Activated CD4-positive, alpha-beta T cell treated with anti-CD3 and anti-CD28 coated beads, Interleukin-2, amount 50 U/mL, for 48 hours (primary cell): ENCODE data around the gene LRMDA.
"Not testable (repeated sequence)": the region's sequence is repeated elsewhere in the genome, so short reads cannot be mapped to it uniquely, and the experiment has no call there.

Experiments used
- DNase-seq, 2 experiments: peaks; one replicate each; pipeline ENCODE4 v3.0.0-alpha.2; 2020

Gene LRMDA

DNA sequence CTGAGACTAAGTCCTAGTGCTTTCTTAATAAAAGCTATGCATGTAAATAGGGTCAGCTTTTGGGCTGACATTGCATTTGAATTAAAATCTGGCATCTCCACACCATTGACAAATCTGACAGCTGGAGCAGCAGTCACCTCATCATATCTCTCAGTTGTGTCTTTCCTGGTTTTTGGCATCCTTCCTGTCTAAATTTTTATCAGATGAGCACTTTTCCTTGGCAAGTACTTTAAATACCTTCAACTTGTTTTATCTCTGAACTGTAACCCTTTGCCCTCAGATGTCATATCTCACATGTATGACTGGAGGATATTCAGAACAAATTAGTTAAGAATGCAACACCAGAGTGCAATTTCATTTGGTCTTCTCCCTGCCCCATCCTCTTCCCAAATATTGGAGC, 1066.2 kb downstream of the LRMDA start:
- no peak for DNase-seq

DNA sequence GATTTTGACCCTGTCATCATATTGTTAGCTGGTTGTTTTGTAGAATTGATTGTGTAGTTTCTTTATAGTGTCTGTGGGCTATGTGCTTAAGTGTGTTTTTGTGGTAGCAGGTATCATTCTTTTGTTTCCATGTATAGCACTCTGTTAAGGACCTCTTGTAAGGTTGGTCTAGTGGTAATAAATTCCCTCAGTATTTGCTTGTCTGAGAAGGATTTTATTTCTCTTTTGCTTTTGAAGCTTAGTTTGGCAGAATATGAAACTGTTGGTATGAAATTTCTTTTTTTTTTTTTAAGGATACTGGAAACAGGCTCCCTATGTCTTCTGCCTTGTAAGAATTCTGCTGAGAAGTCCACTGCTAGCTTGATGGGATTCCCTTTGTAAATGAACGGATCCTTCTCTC, 1073.4 kb downstream of the LRMDA start:
- no peak for DNase-seq

DNA sequence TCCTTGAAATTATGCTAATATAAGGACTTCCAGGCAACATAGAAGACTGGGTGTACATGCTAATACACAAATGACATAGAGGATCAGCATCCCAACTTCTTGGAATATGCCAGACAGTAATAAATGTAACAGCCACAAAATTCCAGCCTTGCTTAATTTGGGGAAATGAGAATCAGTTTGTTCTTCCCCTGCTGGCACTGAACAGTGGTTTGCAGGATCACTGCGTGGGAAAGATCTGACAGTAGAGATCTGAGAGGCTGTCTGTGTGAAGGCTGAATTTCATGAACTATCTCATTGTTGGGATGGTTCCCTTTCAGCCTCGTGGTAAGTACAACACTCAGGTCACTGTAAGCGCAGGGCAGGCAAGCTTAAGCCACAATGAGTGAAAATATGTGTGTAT, 1078.0 kb downstream of the LRMDA start:
- no peak for DNase-seq

DNA sequence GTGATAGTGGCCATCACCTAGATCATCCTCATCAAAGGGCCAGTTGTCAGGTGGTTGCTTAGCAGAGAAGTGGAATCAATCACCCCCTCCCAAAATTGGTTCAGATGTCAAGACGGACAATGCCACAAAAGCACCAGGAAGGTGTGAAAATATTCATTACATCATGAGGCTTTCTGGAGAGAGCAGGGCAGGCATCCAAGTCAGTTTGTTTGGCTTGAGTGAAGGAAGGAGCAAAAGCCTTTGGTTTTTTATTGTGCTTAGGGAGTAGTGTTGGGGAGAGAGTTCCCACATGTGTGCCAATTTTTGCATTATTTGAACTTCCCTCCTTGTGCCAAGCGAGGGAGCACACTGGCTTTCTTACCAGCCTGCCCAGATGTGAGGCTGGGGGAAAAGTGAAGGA, 1082.9 kb downstream of the LRMDA start:
- no peak for DNase-seq

DNA sequence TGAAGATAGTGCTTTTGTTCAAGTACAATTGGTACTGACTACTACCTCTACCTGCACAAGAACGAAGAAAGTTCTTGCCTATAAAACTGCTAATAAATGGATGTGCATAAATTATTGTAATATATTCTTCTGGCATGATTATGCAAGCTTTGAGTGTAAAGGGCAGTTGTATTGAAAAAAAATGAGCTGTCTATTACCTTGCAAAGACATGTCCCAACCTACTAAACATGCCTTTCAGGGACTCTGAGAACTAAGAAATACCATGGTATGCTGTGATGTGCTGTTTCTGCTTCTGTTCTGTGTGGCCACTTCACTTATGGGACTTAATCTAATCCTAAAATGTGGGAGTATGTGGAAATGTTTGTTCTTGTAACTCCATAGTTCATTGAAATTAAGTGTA, 1083.4 kb downstream of the LRMDA start:
- DNase-seq: no peak

- no peak for DNase-seq
These were observed 1091.1 kb downstream of the LRMDA start for GRCh38 chr10:76522547-76522946.

- DNase-seq: no peak
These were observed 1091.8 kb downstream of the LRMDA start for GRCh38 chr10:76523246-76523645.

- no peak for DNase-seq
These were observed 1092.4 kb downstream of the LRMDA start for GRCh38 chr10:76523791-76524351.

- not testable (repeated sequence) for DNase-seq
These were observed 1095.4 kb downstream of the LRMDA start for GRCh38 chr10:76526833-76527232.

DNA sequence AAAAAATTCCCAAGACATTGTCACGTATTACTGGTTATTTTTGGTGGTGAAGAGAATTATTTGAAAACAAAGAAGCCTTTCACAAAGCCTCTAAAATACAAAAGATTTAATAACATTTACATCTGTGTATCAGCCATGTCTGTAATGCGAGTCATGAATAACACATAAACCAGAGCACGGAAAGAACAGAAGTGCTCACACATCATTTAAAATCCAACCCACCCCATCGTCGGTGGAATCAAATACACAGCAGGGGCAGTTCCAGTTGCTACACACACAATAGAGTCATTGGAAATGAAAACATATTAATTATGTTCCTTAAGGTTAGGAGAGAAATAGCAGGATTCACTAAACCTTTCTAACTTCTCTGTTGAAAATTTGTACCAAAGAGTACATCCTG, 1108.9 kb downstream of the LRMDA start:
- no peak for DNase-seq

GRCh38 chr10:76540786-76541185, 1109.4 kb downstream of the LRMDA start:
- DNase-seq: no peak

GRCh38 chr10:76541852-76542251, 1110.4 kb downstream of the LRMDA start:
- no peak for DNase-seq

DNA sequence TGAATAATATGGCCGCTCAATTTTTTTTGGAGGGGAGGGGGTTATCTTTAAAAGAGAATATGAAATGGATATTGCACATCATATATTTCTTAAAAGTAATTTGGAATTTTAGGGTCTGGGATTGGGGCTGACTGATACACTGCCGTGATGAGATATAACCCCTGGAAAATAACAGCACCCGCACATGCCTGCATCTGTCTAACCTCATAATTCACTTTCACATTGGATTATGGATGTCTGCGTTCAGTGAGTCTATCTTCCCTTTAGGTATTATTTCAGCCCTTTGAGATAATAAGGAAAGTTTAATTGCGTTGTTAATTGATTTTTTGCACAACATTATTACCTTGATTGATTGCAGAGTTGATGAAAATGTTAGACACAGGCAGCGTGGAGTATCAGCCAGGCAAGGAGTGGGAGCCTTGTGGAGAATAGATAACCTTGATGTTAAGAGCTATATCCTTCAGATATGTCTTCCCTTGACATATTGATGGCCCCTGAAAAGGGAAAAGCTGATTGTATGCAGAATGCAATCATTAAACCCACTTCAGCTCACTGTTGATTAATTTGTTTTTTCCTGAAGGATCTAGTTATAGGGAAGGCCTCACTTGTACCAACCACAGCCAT, 1111.0 kb downstream of the LRMDA start:
- DNase-seq: no peak

GRCh38 chr10:76543655-76544054, 1112.2 kb downstream of the LRMDA start:
- DNase-seq: no peak

GRCh38 chr10:76544789-76545188, 1113.4 kb downstream of the LRMDA start:
- DNase-seq: no peak

DNA sequence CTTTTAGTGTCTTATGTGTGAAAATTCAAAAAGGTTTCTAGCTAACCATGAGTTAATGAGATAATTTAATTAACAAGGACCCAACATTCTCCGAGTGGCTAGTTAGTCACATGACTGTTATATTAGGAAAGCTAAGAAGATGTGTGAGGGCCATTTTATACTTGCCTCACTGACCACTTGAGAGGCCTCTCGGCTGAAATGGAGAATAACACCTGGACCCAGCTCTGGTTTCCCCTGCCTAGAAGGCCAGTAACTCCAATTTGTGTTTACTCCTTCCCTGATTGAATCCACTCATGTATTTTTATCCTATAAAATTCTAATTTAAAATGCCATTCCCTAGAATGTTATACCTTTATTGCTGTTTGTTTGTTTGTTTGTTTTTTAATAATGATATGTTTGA, 1115.0 kb downstream of the LRMDA start:
- DNase-seq: no peak

- DNase-seq: peak; percentile 64 to 67
These were observed 1116.0 kb downstream of the LRMDA start for GRCh38 chr10:76547352-76547972.

- no peak for DNase-seq
These were observed 1117.3 kb downstream of the LRMDA start for GRCh38 chr10:76548716-76549115.

GRCh38 chr10:76549171-76549570, 1117.7 kb downstream of the LRMDA start:
- DNase-seq: no peak

GRCh38 chr10:76550806-76551205, 1119.4 kb downstream of the LRMDA start:
- no peak for DNase-seq

DNA sequence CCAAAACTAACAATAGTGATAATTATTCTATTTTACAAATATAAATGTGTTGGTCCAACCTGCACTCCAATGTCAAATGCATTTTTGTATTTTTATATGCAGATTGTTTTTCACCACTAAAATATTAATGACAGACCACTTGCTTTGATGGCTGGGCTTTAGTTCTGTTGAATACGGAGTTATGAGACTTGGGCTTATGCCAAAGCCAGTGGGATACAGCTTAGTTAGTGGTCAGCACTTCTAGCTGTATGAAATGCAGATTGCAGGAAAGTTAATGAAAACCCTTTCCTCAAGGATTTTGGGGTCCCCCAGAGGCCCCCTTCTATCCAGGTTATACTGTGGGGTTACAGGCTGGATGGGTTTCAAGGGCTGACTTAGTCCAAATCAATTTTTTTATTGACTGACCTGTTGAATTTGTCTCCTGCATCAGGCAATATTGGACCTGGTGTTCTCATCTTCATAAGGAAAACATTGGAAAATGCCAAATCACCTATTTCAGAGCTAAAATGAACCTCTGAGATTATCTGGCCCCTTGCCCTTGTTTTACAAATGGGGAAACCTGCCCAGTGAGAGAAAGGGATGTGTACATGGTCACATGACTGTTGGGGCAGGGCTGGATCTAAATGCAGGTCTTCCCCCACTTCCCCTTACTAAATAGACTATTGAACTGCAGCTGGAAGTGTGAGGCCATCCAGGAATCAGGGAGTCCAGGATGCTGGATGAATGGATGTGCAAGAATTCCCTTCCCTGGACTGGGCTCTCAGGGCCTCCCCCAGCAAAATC, 1120.9 kb downstream of the LRMDA start:
- no peak for DNase-seq

DNA sequence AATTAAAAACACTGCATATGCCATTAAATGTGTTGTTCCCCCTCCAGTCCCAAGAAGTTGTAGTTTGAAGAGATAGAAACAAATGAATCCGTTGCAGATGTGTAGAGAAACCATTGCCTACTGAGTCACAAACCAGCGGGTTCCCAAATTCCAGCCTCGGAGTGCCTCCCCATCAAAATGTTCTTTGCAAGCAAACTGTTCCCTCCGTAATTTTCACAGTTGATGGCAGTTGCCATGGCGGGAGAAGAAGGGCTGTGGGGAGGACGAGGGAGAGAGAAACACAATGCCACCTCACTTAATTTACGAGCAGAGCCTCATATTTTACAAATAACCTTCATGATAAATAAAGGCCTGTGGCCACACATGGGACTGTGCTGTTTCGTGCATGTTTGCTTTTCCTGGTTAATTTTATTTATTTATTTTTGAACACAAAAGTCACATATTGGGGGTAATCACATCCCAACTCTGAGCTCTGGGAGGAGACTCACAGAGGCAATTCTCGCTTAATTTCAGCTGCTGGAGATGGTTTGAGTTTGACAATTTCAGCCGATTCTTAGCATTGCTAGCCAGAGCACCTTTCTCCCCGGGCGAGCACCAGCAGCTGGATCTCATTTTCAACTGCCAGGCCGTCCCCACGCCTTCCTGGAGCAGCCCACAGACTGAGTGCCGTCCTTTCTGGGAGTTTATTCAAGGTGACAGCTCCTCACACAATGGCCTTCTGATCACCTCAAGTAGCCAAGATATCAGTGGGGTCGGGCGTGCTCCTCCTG, 1122.0 kb downstream of the LRMDA start:
- DNase-seq: no peak

GRCh38 chr10:76554033-76554408, 1122.6 kb downstream of the LRMDA start:
- DNase-seq: no peak
